HCT116 (cell line): ENCODE measurements around the gene CDYL. TPM values are rescaled to one million over a fixed set of nuclear protein-coding genes. Genes with fewer than 3 reads are reported as not detected.

Experiments
- ATAC-seq: fragments of 200-7000 bp; cut with Tn5 transposase; 2 replicates; pipeline ENCODE4 v1.9.1; 2020; ENCODE audit warnings: mild to moderate bottlenecking, moderate library complexity
- BruUV-seq: library from RNA; stranded (reverse); fragments of 400-500 nt; replicated peaks from 2 replicates; lab custom pipeline; 2021; lab: Mats Ljungman, UMichigan
- CTCF ChIA-PET: fragments of 300-600 bp; sonication (Branson Sonifier 250); formaldehyde crosslinking; loops from one replicate; lab custom pipeline; 2021; ENCODE audit warnings: antibody characterized with exemption; lab: Charles Lee
- POLR2A ChIA-PET: fragments of 300-600, 350-600 bp; sonication (Branson Sonifier 250); formaldehyde crosslinking; loops from one replicate; lab custom pipeline; 2021; ENCODE audit warnings: antibody characterized with exemption; lab: Charles Lee
- RAD21 ChIA-PET, 2 experiments: fragments of 300-600 bp; sonication (Branson Sonifier 250); formaldehyde crosslinking; loops; one replicate each; lab custom pipeline; 2023; ENCODE audit warnings: low total read pairs in 2 of 2; ENCODE audit not compliant: uncharacterized antibody in 2 of 2, unreplicated experiment in 2 of 2, low non-redundant PET in 1 of 2; lab: Charles Lee
- DNase-seq: peaks from one replicate; pipeline ENCODE4 v3.0.0-alpha.2; 2010; ENCODE audit warnings: low read depth, low spot score
- H2AFZ ChIP-seq: fragments of 200-600 bp; shearing (Covaris generic), sonication (generic); 2 replicates; pipeline ENCODE4 v1.6.1; 2017; ENCODE audit warnings: low read depth, mixed run types, mixed read lengths, antibody characterized with exemption, low read length; ENCODE audit not compliant: poor library complexity, severe bottlenecking
- H3K27ac ChIP-seq: 2 replicates; pipeline ENCODE4 v1.5.1; 2012; ENCODE audit warnings: low read depth, low read length
- H3K27me3 ChIP-seq: fragments of 200-600 bp; sonication (generic); 2 replicates; pipeline ENCODE4 v1.6.1; 2016; ENCODE audit warnings: mixed run types, low read length, mixed read lengths; ENCODE audit not compliant: insufficient read depth
- H3K36me3 ChIP-seq, 2 experiments: fragments of 200-500 bp in 1 of 2; fragments of 200-600 bp in 1 of 2; sonication (Bioruptor generic) in 1 of 2; sonication (generic) in 1 of 2; 2 replicates each; pipeline versions ENCODE4 v1.5.1 to v1.6.1; 2014 to 2016; ENCODE audit warnings: low read length in 2 of 2, inconsistent platforms in 1 of 2, mixed read lengths in 1 of 2, mixed run types in 1 of 2; ENCODE audit not compliant: insufficient read depth in 2 of 2, control insufficient read depth in 1 of 2
- H3K4me1 ChIP-seq, 2 experiments: fragments of 200-600 bp in 1 of 2; sonication (generic) in 1 of 2; 2 replicates each; pipeline versions ENCODE4 v1.5.1 to v1.6.1; 2012 to 2017; ENCODE audit warnings: low read length in 2 of 2, inconsistent platforms in 1 of 2, mild to moderate bottlenecking in 1 of 2, mixed read lengths in 1 of 2, mixed run types in 1 of 2, moderate library complexity in 1 of 2; ENCODE audit not compliant: insufficient read depth in 2 of 2, control insufficient read depth in 1 of 2
- H3K4me2 ChIP-seq: fragments of 200-600 bp; sonication (generic); 2 replicates; pipeline ENCODE4 v1.6.1; 2017; ENCODE audit warnings: mixed run types, low read length, mixed read lengths
- H3K4me3 ChIP-seq, 2 experiments: fragments of 200-600 bp in 1 of 2; sonication (generic) in 1 of 2; replicated peaks in 1 of 2; 2 replicates each; pipeline ENCODE4 v1.5.1; 2011 to 2016; ENCODE audit warnings: low read length in 2 of 2, control low read depth in 1 of 2, low read depth in 1 of 2, mild to moderate bottlenecking in 1 of 2, mixed read lengths in 1 of 2, mixed run types in 1 of 2
- H3K79me2 ChIP-seq: fragments of 200-600 bp; sonication (generic); 2 replicates; pipeline ENCODE4 v1.6.1; 2017; ENCODE audit warnings: mild to moderate bottlenecking, mixed run types, low read length, moderate library complexity, mixed read lengths; ENCODE audit not compliant: insufficient read depth
- H3K9ac ChIP-seq: fragments of 200-600 bp; sonication (generic); 2 replicates; pipeline ENCODE4 v1.6.1; 2016; ENCODE audit warnings: low read length, mixed read lengths
- H3K9me2 ChIP-seq: fragments of 200-600 bp; sonication (generic), shearing (Covaris generic); 2 replicates; pipeline ENCODE4 v1.6.1; 2017; ENCODE audit warnings: mixed run types, mild to moderate bottlenecking, moderate library complexity; ENCODE audit not compliant: insufficient read depth
- H3K9me3 ChIP-seq, 2 experiments: fragments of 200-500 bp in 1 of 2; fragments of 200-600 bp in 1 of 2; sonication (Bioruptor generic) in 1 of 2; sonication (generic) in 1 of 2; 2 replicates each; pipeline ENCODE4 v1.6.1; 2014 to 2017; ENCODE audit warnings: low read length in 2 of 2, mixed read lengths in 2 of 2, inconsistent platforms in 1 of 2, low read depth in 1 of 2, mild to moderate bottlenecking in 1 of 2, mixed run types in 1 of 2, moderate library complexity in 1 of 2; ENCODE audit not compliant: control insufficient read depth in 1 of 2, insufficient read depth in 1 of 2
- H4K20me1 ChIP-seq: fragments of 200-600 bp; sonication (generic), shearing (Covaris generic); 2 replicates; pipeline ENCODE4 v1.6.1; 2017; ENCODE audit warnings: mixed run types, mild to moderate bottlenecking, moderate library complexity; ENCODE audit not compliant: insufficient read depth
- CBX3 ChIP-seq: IDR thresholded peaks from 2 replicates; pipeline ENCODE4 v1.6.1; 2012; ENCODE audit warnings: low read depth
- CEBPB ChIP-seq: IDR thresholded peaks from 2 replicates; pipeline ENCODE4 v1.6.1; 2012; ENCODE audit warnings: low read depth
- EGR1 ChIP-seq: IDR thresholded peaks from 2 replicates; pipeline ENCODE4 v1.6.1; 2012; ENCODE audit warnings: low read depth
- ELF1 ChIP-seq: IDR thresholded peaks from 2 replicates; pipeline ENCODE4 v1.6.1; 2012; ENCODE audit warnings: low read depth, borderline replicate concordance
- EZH2 ChIP-seq: fragments of 200-600 bp; sonication (generic); IDR thresholded peaks from 2 replicates; pipeline ENCODE4 v1.6.1; 2017; ENCODE audit warnings: antibody characterized with exemption, mixed run types
- EZH2phosphoT487 ChIP-seq: fragments of 200-600 bp; IDR thresholded peaks from 2 replicates; pipeline ENCODE4 v1.6.1; 2018; ENCODE audit warnings: antibody characterized with exemption, borderline replicate concordance
- FOSL1 ChIP-seq: IDR thresholded peaks from 2 replicates; pipeline ENCODE4 v1.6.1; 2012; ENCODE audit warnings: low read depth
- JUND ChIP-seq: IDR thresholded peaks from 2 replicates; pipeline ENCODE4 v1.6.1; 2012
- POLR2A ChIP-seq: IDR thresholded peaks from 2 replicates; pipeline ENCODE4 v1.7.0; 2011; ENCODE audit warnings: borderline replicate concordance; ENCODE audit not compliant: insufficient read depth, insufficient read length; ENCODE audit errors: extremely low read depth
- POLR2AphosphoS5 ChIP-seq: IDR thresholded peaks from 2 replicates; pipeline ENCODE4 v1.6.1; 2011; ENCODE audit warnings: mild to moderate bottlenecking, low read depth, low read length, moderate library complexity
- RAD21 ChIP-seq: IDR thresholded peaks from 2 replicates; pipeline ENCODE4 v1.6.1; 2012; ENCODE audit warnings: low read depth, mild to moderate bottlenecking
- REST ChIP-seq: IDR thresholded peaks from 2 replicates; pipeline ENCODE4 v1.6.1; 2012; ENCODE audit warnings: low read depth
- SIN3A ChIP-seq: IDR thresholded peaks from 2 replicates; pipeline ENCODE4 v1.6.1; 2012; ENCODE audit warnings: low read depth
- SP1 ChIP-seq: IDR thresholded peaks from 2 replicates; pipeline ENCODE4 v1.6.1; 2012; ENCODE audit warnings: low read depth
- TCF7L2 ChIP-seq: IDR thresholded peaks from 2 replicates; pipeline ENCODE4 v1.7.0; 2011; ENCODE audit warnings: borderline replicate concordance, inconsistent platforms; ENCODE audit not compliant: insufficient read depth, insufficient read length; ENCODE audit errors: extremely low read depth
- ZFX ChIP-seq: fragments of 450-650 bp; IDR thresholded peaks from 2 replicates; pipeline ENCODE4 v1.6.1; 2017
- ZNF274 ChIP-seq: fragments of 200-500 bp; sonication (Bioruptor generic); IDR thresholded peaks from 2 replicates; pipeline ENCODE4 v1.6.1; 2014; ENCODE audit warnings: mild to moderate bottlenecking, low read depth, low read length, inconsistent platforms
- intact Hi-C: fragments of 100-400 bp; cut with micrococcal nuclease; formaldehyde crosslinking; loops from 2 replicates; pipeline ENCODE4 v1.10.0; 2022
- total RNA-seq: library from RNA; stranded (reverse); gene quantifications from one replicate; pipeline ENCODE4 v1.2.1, GENCODE V29; 2021; ENCODE audit not compliant: unreplicated experiment
- TF ChIP-seq, protein P1 (sequence below), 3 experiments: fragments of 200-600 bp in 1 of 3; sonication (generic) in 1 of 3; IDR thresholded peaks in 2 of 3; conservative IDR thresholded peaks in 1 of 3; 2 replicates each; pipeline ENCODE4 v1.5.1; 2012 to 2017; ENCODE audit warnings: low read depth in 2 of 3, low read length in 2 of 3, antibody characterized with exemption in 1 of 3, borderline replicate concordance in 1 of 3, control low read depth in 1 of 3, mild to moderate bottlenecking in 1 of 3, mixed read lengths in 1 of 3, mixed run types in 1 of 3, moderate library complexity in 1 of 3; ENCODE audit not compliant: insufficient read depth in 1 of 3

CDYL gene
- total RNA-seq, 1 experiment from 2014 or later = 42.6 TPM

DNA sequence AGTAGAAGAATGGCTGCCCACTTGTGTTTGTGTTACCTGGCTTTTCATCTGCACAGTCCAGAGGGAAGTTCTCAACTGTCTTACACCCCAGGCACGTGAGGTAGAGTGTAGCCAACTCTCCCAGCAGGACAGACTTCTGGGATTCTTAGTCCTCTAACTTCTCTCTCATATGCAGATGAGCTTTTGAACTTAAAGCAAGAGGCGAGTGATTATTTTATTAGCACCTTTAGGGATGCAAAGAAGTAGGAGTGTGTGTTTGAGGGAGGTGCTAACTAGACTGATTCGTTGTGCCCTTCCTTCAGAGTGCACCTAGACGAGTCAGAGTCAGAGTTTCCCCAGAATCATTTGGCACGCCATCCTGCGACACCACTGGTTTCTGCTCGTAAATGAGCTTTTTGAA is 10.8 kb downstream of the CDYL start:
- ChIA-PET RAD21 (no interaction called here), POLR2A (no interaction called here), CTCF (no interaction called here)
- H3K36me3 ChIP-seq = no peaks in the 10 kb centered on the region
- H3K9me3 ChIP-seq = no peaks in the 10 kb centered on the region
- H3K9ac ChIP-seq = no peak overlapping the region
- BruUV-seq = no TSS peak
- TF ChIP-seq CEBPB = no peak
- no peak for TF ChIP-seq REST
- no peak for TF ChIP-seq SIN3A
- TF ChIP-seq POLR2A = no peak
- TF ChIP-seq JUND = no peak
- no peak for TF ChIP-seq RAD21
- no peak overlapping the region for H3K4me3 ChIP-seq
- H3K27ac ChIP-seq = no peak overlapping the region
- peaks cover 97% of the 10 kb centered on the region for H3K79me2 ChIP-seq
- no peaks in the 10 kb centered on the region for H3K9me2 ChIP-seq
- intact Hi-C loops = no loop called here
- H3K4me1 ChIP-seq = no peaks in the 10 kb centered on the region
- DNase-seq = no peak
- H4K20me1 ChIP-seq = peaks cover 7% of the 10 kb centered on the region; the same call in 1 of the 2 replicates
- ATAC-seq = no peak
- H3K27me3 ChIP-seq = no peaks in the 10 kb centered on the region
- H3K4me2 ChIP-seq = no peak overlapping the region
- no peak overlapping the region for H2AFZ ChIP-seq

DNA sequence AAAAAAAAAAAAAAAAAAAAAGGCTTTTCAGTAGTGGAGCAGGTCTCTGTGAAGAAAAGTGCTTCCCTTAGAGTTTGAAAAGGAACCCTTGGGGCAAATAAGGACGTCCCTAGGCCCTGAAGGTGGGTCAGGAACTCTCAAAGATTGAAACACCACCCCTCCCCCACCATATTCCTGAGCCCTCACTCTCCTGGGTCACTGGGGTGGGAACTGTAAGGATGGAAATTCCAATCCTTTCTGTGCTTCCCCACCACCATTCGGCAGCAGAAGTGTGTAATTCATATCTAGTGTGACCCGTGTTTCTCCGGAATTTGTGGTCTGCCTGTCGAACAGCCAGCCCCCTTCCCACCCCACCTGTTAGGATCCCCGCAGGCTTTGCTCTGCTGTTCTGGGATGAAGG is 12.3 kb downstream of the CDYL start:
- no peak for DNase-seq
- ChIA-PET CTCF (no interaction called here), POLR2A (no interaction called here), RAD21 (no interaction called here)
- ATAC-seq = no peak
- no peaks in the 10 kb centered on the region for H3K4me1 ChIP-seq
- intact Hi-C loops = no loop called here
- BruUV-seq = no TSS peak
- H3K9me2 ChIP-seq = no peaks in the 10 kb centered on the region
- H4K20me1 ChIP-seq = peaks cover 4% of the 10 kb centered on the region; the same call in 1 of the 2 replicates
- no peaks in the 10 kb centered on the region for H3K27me3 ChIP-seq
- H3K9me3 ChIP-seq = no peaks in the 10 kb centered on the region
- H3K36me3 ChIP-seq = no peaks in the 10 kb centered on the region
- no peak overlapping the region for H3K4me2 ChIP-seq
- H3K79me2 ChIP-seq = peaks cover 97% of the 10 kb centered on the region
- H3K4me3 ChIP-seq = no peak overlapping the region
- H2AFZ ChIP-seq = no peak overlapping the region
- no peak overlapping the region for H3K9ac ChIP-seq
- H3K27ac ChIP-seq = no peak overlapping the region
- TF ChIP-seq SP1 (no peak), JUND (no peak), EZH2phosphoT487 (no peak), ZFX (no peak), POLR2A (no peak), ZNF274 (no peak), SIN3A (no peak), POLR2AphosphoS5 (no peak), TCF7L2 (no peak), ELF1 (no peak), CBX3 (no peak), EZH2 (no peak), CEBPB (no peak), FOSL1 (no peak), EGR1 (no peak)
- TF ChIP-seq, protein P1, sequence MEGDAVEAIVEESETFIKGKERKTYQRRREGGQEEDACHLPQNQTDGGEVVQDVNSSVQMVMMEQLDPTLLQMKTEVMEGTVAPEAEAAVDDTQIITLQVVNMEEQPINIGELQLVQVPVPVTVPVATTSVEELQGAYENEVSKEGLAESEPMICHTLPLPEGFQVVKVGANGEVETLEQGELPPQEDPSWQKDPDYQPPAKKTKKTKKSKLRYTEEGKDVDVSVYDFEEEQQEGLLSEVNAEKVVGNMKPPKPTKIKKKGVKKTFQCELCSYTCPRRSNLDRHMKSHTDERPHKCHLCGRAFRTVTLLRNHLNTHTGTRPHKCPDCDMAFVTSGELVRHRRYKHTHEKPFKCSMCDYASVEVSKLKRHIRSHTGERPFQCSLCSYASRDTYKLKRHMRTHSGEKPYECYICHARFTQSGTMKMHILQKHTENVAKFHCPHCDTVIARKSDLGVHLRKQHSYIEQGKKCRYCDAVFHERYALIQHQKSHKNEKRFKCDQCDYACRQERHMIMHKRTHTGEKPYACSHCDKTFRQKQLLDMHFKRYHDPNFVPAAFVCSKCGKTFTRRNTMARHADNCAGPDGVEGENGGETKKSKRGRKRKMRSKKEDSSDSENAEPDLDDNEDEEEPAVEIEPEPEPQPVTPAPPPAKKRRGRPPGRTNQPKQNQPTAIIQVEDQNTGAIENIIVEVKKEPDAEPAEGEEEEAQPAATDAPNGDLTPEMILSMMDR (IDR thresholded peaks at IDR 0.05 in 2 of 3, conservative IDR thresholded peaks at IDR 0.05 in 1 of 3; ENCODE audit: borderline replicate concordance in 1 of 3, insufficient read depth in 1 of 3, low read depth in 2 of 3, low read length in 2 of 3) = no peak
